Measurements from ENCODE around the gene HOXA6.

The HOXA6 gene

DNA sequence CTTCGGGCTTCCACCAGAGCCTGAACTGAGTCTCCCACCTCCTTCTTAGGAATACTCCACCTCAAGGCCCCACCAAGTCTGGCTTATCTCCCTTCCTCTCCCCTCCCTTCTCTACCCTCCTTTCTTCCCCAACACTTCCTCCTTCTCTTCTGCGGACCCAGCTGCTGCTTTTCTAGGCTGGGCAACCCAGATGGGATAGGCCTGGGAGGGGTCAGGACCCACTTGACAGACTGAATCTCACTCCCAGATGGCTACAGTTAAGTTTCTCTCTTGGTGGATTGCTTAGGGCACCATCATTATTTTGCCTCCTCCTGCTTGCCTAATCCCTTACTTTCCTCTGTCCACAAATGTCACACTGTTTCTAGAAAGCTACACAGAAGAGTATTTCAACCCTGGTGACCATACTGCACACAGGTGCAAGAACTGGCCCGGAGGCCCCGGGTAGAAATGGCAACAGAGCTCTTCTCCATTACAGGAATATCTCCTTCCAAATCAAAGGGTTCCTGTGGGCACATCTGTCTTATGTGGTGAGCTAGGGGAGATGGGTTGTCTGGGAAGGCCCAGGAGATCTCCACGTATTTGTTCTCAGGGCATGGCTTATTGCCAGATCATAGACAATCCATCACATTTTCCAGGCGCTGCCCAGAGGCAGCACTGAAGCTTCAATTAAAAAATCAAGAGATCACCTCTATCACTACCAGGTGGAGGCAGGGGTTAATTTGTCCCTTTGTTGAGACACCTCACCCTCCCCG, 42.6 kb upstream of the HOXA6 start:
- H3K4me1 ChIP-seq (ENCODE audit: control insufficient read depth in 2 of 2, insufficient read depth in 2 of 2, low read length in 2 of 2) = peaks cover 40 to 64% of the 10 kb centered on the region in 2 donors
- no peaks in the 10 kb centered on the region for H3K9me3 ChIP-seq (ENCODE audit: control insufficient read depth in 2 of 2, low read length in 2 of 2)
- H3K4me3 ChIP-seq (ENCODE audit: low read length in 2 of 2) = peak overlapping the region; percentile 83 to 87
- H3K27me3 ChIP-seq (ENCODE audit: control insufficient read depth in 2 of 2, insufficient read depth in 2 of 2, low read length in 2 of 2) = peaks cover 11 to 32% of the 10 kb centered on the region in 2 donors
- H3K36me3 ChIP-seq (ENCODE audit: control insufficient read depth in 2 of 2, insufficient read depth in 2 of 2, low read length in 2 of 2) = no peaks in the 10 kb centered on the region
- peak overlapping the region; percentile 91 to 93 for H3K27ac ChIP-seq (ENCODE audit: low read depth in 2 of 2, low read length in 2 of 2)
- peak overlapping the region; percentile 90 to 96 for H3K9ac ChIP-seq (ENCODE audit: low read depth in 1 of 2, low read length in 2 of 2)

DNA sequence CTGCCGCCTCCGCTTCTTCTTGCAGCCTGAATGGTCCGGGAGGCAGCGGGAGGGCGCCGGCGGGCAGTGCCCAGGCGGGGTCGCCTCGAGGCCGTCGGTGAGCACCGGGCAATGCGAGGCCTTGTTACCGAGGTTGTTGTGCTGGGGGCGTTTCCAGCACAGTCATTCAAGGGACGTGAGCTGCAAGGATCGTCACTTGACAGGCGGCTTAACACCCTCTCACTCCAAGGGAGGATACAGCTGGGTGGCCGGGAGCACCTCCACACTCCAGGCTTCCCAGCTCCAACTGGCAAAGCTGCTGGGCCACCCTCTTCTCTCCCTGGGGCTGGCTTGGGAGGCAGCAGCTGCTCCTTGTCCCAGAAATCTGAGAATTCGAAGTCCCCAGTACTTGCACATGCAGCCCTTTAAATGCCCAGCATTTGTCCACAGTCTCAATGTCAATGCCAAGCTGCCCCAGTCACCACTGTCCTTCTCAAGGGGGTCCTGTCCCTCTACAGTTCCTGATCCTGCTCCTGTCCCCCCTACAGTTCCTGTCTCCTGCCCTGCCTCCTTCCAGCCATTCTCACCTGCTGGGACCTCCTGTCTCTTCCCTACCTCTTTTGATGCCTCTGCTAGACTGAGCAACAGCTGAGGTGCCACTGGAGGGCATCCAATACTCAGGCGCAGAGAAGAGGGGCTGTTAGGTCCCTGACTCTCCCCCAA, 41.9 kb upstream of the HOXA6 start:
- peak overlapping the region; percentile 83 to 87 for H3K4me3 ChIP-seq (ENCODE audit: low read length in 2 of 2)
- H3K4me1 ChIP-seq (ENCODE audit: control insufficient read depth in 2 of 2, insufficient read depth in 2 of 2, low read length in 2 of 2) = peaks cover 45 to 69% of the 10 kb centered on the region in 2 donors
- peaks cover 15 to 35% of the 10 kb centered on the region in 2 donors for H3K27me3 ChIP-seq (ENCODE audit: control insufficient read depth in 2 of 2, insufficient read depth in 2 of 2, low read length in 2 of 2)
- H3K9me3 ChIP-seq (ENCODE audit: control insufficient read depth in 2 of 2, low read length in 2 of 2) = no peaks in the 10 kb centered on the region
- peak overlapping the region; percentile 91 to 93 for H3K27ac ChIP-seq (ENCODE audit: low read depth in 2 of 2, low read length in 2 of 2)
- H3K36me3 ChIP-seq (ENCODE audit: control insufficient read depth in 2 of 2, insufficient read depth in 2 of 2, low read length in 2 of 2) = no peaks in the 10 kb centered on the region
- peak overlapping the region; percentile 90 to 96 for H3K9ac ChIP-seq (ENCODE audit: low read depth in 1 of 2, low read length in 2 of 2)

DNA sequence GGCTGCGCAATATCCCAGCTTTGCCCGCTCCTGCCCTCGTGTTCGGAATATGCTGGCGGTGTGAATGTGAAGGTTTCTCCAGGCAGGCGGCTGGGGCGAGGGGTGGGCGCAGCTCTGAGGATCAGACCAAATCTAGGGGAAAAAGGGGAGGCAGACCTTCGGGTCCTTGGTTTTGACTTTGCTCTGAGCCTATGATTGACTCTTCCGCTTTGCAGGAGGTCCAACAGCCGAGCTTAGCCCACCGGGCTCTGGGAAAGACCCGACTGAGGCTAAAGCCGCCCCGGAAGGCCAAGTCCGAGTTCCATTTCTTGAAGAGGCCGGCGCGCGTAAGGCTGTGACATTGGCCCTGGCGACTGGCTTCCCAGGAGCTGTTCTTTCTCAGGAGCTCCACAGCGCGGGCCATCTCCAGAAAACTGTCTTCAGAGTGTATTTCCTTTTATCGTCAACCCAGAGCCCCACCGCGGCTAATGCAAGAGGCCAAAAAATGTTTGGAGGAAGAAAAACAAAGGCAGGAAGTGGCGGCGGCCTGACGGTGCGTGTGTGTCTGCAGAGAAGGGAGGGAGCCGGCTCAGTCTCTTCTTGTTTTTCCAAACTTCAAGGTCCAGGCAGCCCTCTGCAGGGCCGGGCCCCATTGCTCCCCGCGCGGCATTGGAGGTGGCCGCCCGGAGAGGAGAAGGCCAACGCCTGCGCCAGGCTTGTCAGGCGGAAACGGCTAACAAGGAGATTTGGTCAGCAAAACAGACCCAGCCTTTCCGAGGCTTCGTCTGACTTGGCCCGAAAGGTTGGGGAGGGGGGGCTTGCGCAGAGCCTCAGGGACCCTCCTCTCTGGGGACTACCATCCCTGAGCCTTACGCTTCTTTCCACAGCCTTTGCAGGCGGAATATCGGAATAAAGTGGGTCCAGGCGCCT, 41.1 kb upstream of the HOXA6 start:
- Histone ChIP-seq H3K4me1 (ENCODE audit: control insufficient read depth in 2 of 2, insufficient read depth in 2 of 2, low read length in 2 of 2) (peaks cover 50 to 73% of the 10 kb centered on the region in 2 donors), H3K9me3 (ENCODE audit: control insufficient read depth in 2 of 2, low read length in 2 of 2) (no peaks in the 10 kb centered on the region), H3K9ac (ENCODE audit: low read depth in 1 of 2, low read length in 2 of 2) (peak overlapping the region; percentile 90 to 96), H3K27me3 (ENCODE audit: control insufficient read depth in 2 of 2, insufficient read depth in 2 of 2, low read length in 2 of 2) (peaks cover 15 to 32% of the 10 kb centered on the region in 2 donors), H3K36me3 (ENCODE audit: control insufficient read depth in 2 of 2, insufficient read depth in 2 of 2, low read length in 2 of 2) (no peaks in the 10 kb centered on the region), H3K4me3 (ENCODE audit: low read length in 2 of 2) (peak overlapping the region; percentile 83 to 87), H3K27ac (ENCODE audit: low read depth in 2 of 2, low read length in 2 of 2) (peak overlapping the region; percentile 91 to 93)

DNA sequence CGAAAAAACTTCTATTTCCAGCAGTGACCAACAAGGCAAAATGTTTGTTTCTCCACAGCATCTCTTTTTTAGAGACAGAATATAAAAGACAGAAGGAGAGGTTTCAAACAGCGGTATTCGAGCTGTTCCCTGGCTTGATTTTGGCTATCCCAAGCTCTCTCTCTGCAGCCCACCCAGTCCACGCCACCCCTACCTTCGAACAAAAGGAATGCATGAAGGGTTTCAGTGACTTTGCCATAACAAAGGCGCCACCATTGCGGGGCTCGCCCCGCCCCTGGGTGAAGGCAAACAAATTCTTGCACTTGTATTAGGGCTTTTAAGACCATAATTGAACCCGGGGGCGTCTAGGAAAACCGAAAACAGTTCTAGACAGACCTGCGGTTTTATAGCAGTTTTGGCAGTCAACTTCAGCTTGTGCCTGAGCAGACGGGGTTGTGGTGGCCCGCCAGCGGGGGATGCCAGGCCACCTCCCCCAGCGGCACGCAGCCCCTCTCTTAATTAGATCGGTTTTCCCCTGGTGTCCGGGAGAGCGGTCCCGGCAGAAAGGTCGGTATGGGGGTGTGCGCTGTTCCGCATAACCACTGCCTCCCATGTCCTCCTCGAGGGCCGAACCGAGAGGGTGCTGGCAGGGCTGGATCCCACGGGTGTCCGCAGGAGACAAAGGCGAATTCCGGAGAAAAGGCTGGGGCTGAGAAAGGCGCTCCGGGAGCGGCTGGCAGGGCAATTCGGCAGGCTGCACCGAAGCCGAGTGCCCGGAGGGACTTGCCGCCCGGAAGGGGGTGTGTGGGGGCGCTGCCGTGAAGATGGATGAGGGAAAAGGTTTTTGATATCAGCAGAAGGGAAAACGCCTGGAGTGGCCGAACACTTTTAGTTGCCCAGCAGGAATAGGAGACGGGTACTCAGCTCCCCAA, 40.2 kb upstream of the HOXA6 start:
- H3K9ac ChIP-seq (ENCODE audit: low read depth in 1 of 2, low read length in 2 of 2) = peak overlapping the region; percentile 90 to 96
- peak overlapping the region; percentile 83 to 87 for H3K4me3 ChIP-seq (ENCODE audit: low read length in 2 of 2)
- H3K4me1 ChIP-seq (ENCODE audit: control insufficient read depth in 2 of 2, insufficient read depth in 2 of 2, low read length in 2 of 2) = peaks cover 54 to 79% of the 10 kb centered on the region in 2 donors
- no peaks in the 10 kb centered on the region for H3K9me3 ChIP-seq (ENCODE audit: control insufficient read depth in 2 of 2, low read length in 2 of 2)
- H3K27me3 ChIP-seq (ENCODE audit: control insufficient read depth in 2 of 2, insufficient read depth in 2 of 2, low read length in 2 of 2) = peaks cover 15 to 30% of the 10 kb centered on the region in 2 donors
- no peaks in the 10 kb centered on the region for H3K36me3 ChIP-seq (ENCODE audit: control insufficient read depth in 2 of 2, insufficient read depth in 2 of 2, low read length in 2 of 2)
- peak overlapping the region; percentile 91 to 93 for H3K27ac ChIP-seq (ENCODE audit: low read depth in 2 of 2, low read length in 2 of 2)

DNA sequence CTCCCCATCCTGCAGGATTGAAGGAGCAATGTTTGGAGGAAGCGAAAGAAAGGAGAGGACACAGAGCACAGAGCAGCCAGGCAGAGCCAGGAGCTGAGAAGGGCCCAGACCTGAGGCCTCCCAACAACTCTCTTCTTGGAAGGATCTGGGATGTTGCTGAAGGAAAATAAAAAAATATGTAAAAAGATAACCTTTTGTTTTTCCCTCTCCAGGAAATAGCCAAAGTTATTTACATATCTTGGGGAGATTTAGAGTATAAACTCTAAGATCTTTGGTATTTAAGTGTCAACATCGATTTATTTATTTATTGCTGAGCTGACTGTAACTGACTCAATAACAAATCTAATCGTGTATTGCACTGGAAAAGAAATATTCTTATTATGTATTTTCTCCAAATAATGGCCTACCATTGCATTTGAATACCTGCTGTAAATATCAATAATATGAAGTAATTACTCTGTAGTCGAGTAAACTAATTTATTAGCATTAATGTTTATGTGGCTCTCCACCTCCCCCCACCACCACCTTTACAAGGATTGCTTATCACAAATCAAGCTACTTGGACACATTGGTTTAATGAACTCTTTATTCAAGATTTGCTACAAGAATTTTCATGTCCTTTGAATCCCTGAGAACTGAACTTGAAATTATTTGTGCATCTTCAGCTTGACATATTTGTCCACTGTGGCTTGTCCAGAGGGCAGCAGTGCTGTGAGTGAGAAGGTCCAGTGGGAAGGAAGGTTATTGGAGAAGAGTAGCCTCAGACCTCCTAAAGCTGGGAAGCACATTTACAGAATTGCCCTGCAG, 39.3 kb upstream of the HOXA6 start:
- no peaks in the 10 kb centered on the region for H3K9me3 ChIP-seq (ENCODE audit: control insufficient read depth in 2 of 2, low read length in 2 of 2)
- no peaks in the 10 kb centered on the region for H3K36me3 ChIP-seq (ENCODE audit: control insufficient read depth in 2 of 2, insufficient read depth in 2 of 2, low read length in 2 of 2)
- peaks cover 60 to 86% of the 10 kb centered on the region in 2 donors for H3K4me1 ChIP-seq (ENCODE audit: control insufficient read depth in 2 of 2, insufficient read depth in 2 of 2, low read length in 2 of 2)
- peak overlapping the region; percentile 83 to 87 for H3K4me3 ChIP-seq (ENCODE audit: low read length in 2 of 2)
- peak overlapping the region; percentile 91 to 93 for H3K27ac ChIP-seq (ENCODE audit: low read depth in 2 of 2, low read length in 2 of 2)
- H3K9ac ChIP-seq (ENCODE audit: low read depth in 1 of 2, low read length in 2 of 2) = peak overlapping the region; percentile 94 to 96
- H3K27me3 ChIP-seq (ENCODE audit: control insufficient read depth in 2 of 2, insufficient read depth in 2 of 2, low read length in 2 of 2) = peaks cover 11 to 30% of the 10 kb centered on the region in 2 donors

DNA sequence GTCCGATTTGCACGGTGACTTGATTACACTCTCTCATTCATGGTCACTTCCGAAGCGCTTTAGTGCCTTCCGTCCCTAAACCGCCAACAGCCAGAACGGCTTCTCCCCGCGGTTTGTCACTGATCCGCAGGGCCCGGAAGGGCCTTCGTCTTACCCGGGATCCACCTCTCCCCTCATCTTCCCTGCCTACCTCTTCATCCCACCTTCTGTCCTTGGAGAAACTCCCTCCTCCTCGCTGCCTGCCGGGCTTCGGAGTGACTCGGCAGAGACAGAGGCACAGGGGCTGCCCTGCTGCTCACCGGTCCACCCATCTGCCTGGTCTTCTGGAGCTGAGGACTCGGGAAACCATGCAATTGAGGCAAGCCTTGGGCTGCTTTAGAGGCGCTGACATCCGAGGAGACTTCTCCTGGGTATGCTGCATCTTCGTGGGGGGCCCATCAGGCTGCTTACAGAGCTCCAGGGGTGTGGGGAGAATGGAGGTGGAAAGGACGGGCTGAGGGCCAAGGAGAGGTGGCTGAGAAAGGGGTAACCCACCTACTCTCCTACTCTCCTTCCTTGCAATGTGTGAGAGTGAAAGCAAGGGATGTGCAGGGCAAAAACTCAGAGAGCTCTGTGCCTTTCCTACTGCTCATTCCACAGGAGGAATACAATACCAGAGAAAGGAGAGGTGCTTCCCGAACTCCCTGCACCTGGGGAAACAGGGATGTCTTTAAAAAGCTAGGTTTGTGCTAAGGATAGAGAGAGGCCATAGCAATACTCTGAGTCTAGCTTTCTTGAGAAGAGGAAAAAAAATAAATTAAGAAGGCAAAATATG, 38.5 kb upstream of the HOXA6 start:
- peak overlapping the region; percentile 94 to 96 for H3K9ac ChIP-seq (ENCODE audit: low read depth in 1 of 2, low read length in 2 of 2)
- H3K9me3 ChIP-seq (ENCODE audit: control insufficient read depth in 2 of 2, low read length in 2 of 2) = no peaks in the 10 kb centered on the region
- H3K4me3 ChIP-seq (ENCODE audit: low read length in 2 of 2) = peak overlapping the region; percentile 83 to 87
- H3K36me3 ChIP-seq (ENCODE audit: control insufficient read depth in 2 of 2, insufficient read depth in 2 of 2, low read length in 2 of 2) = no peaks in the 10 kb centered on the region
- peaks cover 62 to 81% of the 10 kb centered on the region in 2 donors for H3K4me1 ChIP-seq (ENCODE audit: control insufficient read depth in 2 of 2, insufficient read depth in 2 of 2, low read length in 2 of 2)
- peak overlapping the region; percentile 91 to 93 for H3K27ac ChIP-seq (ENCODE audit: low read depth in 2 of 2, low read length in 2 of 2)
- H3K27me3 ChIP-seq (ENCODE audit: control insufficient read depth in 2 of 2, insufficient read depth in 2 of 2, low read length in 2 of 2) = peaks cover 10 to 30% of the 10 kb centered on the region in 2 donors

DNA sequence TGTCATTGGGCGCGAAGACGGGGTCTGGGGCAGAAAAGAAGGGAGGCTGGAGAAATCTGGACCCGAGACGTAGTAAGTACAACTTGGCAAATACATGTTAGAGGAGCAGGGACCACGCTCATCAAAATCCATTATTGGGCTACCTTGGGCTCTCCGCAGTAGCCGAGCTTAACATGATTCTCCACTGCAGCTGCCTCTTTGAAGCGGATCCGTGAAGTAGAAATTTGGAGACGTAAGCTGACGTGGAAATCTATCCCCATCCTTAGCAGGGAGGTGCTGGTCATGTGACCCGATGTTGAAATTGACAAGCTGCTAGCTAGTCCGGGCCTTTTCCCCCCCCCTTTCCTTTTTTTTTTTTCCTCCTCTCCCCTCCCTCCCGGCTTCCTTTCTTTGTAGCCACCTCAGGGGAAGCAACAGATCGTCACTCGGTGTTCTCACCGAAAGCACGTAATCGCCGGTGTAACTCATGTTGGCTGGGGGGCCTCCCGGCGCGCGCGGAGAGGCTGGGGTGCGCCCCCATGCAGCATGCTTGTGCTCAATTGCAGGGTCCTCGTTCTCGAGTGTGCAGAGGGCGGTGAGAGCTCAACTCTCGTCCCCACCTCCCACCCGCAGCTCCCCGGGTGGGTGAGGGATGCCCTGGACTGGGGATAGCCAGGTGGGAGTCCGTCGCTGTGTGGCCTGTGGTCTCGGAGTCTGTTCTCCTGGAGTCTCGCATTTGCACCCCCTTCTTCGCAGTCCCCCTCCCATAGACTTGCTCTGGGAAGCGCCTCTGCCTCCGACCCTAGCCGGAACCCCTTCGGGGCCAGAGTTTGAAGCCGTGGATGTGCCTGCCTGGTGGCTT, 37.7 kb upstream of the HOXA6 start, which contains the start of gene HOXA11:
HOXA11 (minus strand) TSS at position 220 of the 841 bp plus-strand sequence; CDS start at position 132, 88 bp downstream.
- Histone ChIP-seq H3K27me3 (ENCODE audit: control insufficient read depth in 2 of 2, insufficient read depth in 2 of 2, low read length in 2 of 2) (peaks cover 10 to 32% of the 10 kb centered on the region in 2 donors), H3K36me3 (ENCODE audit: control insufficient read depth in 2 of 2, insufficient read depth in 2 of 2, low read length in 2 of 2) (no peaks in the 10 kb centered on the region), H3K9ac (ENCODE audit: low read depth in 1 of 2, low read length in 2 of 2) (peak within 1 kb of the TSS; percentile 94 to 96), H3K27ac (ENCODE audit: low read depth in 2 of 2, low read length in 2 of 2) (peak within 1 kb of the TSS; percentile 91 to 93), H3K9me3 (ENCODE audit: control insufficient read depth in 2 of 2, low read length in 2 of 2) (no peaks in the 10 kb centered on the region), H3K4me1 (ENCODE audit: control insufficient read depth in 2 of 2, insufficient read depth in 2 of 2, low read length in 2 of 2) (peaks cover 65 to 82% of the 10 kb centered on the region in 2 donors), H3K4me3 (ENCODE audit: low read length in 2 of 2) (peak within 1 kb of the TSS; percentile 83 to 87)
